ENCODE data around the gene CCRL2.
"Not testable (repeated sequence)": the region's sequence is repeated elsewhere in the genome, so short reads cannot be mapped to it uniquely, and the experiment has no call there.

Gene CCRL2

GRCh38 chr3:46380471-46381221 lies 26.4 kb upstream of the CCRL2 start:
- DNase-seq (ENCODE audit: low read depth in 2 of 2): no peak

- DNase-seq (ENCODE audit: low read depth in 2 of 2): no peak
These were observed 25.4 kb upstream of the CCRL2 start for GRCh38 chr3:46381625-46382024.

- no peak for DNase-seq (ENCODE audit: low read depth in 2 of 2)
These were observed 23.7 kb upstream of the CCRL2 start for GRCh38 chr3:46383211-46383950.

GRCh38 chr3:46383951-46384330 lies 23.1 kb upstream of the CCRL2 start:
- DNase-seq (ENCODE audit: low read depth in 2 of 2): no peak

- DNase-seq (ENCODE audit: low read depth in 2 of 2): no peak
These were observed 20.9 kb upstream of the CCRL2 start for GRCh38 chr3:46386205-46386604.

- DNase-seq (ENCODE audit: low read depth in 2 of 2): not testable (repeated sequence)
These were observed 18.2 kb upstream of the CCRL2 start for GRCh38 chr3:46388847-46389246.

- no peak for DNase-seq (ENCODE audit: low read depth in 2 of 2)
These were observed 17.8 kb upstream of the CCRL2 start for GRCh38 chr3:46389306-46389705.

- not testable (repeated sequence) for DNase-seq (ENCODE audit: low read depth in 2 of 2)
These were observed 15.5 kb upstream of the CCRL2 start for GRCh38 chr3:46391526-46391925.

- DNase-seq (ENCODE audit: low read depth in 2 of 2): no peak
These were observed 14.0 kb upstream of the CCRL2 start for GRCh38 chr3:46393011-46393410.

- no peak for DNase-seq (ENCODE audit: low read depth in 2 of 2)
These were observed 13.3 kb upstream of the CCRL2 start for GRCh38 chr3:46393554-46394434.

GRCh38 chr3:46395210-46395661 lies 11.8 kb upstream of the CCRL2 start:
- DNase-seq (ENCODE audit: low read depth in 2 of 2): no peak

- DNase-seq (ENCODE audit: low read depth in 2 of 2): no peak
These were observed 11.1 kb upstream of the CCRL2 start for GRCh38 chr3:46395766-46396530.

- no peak for DNase-seq (ENCODE audit: low read depth in 2 of 2)
These were observed 9.9 kb upstream of the CCRL2 start for GRCh38 chr3:46397111-46397510.

- no peak for DNase-seq (ENCODE audit: low read depth in 2 of 2)
These were observed 8.7 kb upstream of the CCRL2 start for GRCh38 chr3:46398186-46398955.

GRCh38 chr3:46399098-46399497 lies 8.0 kb upstream of the CCRL2 start:
- no peak for DNase-seq (ENCODE audit: low read depth in 2 of 2)

GRCh38 chr3:46399557-46399956 lies 7.5 kb upstream of the CCRL2 start:
- no peak for DNase-seq (ENCODE audit: low read depth in 2 of 2)

GRCh38 chr3:46400000-46400734 lies 6.9 kb upstream of the CCRL2 start:
- DNase-seq (ENCODE audit: low read depth in 2 of 2): peak; percentile 53 to 60

GRCh38 chr3:46400846-46401245 lies 6.2 kb upstream of the CCRL2 start:
- no peak for DNase-seq (ENCODE audit: low read depth in 2 of 2)

- DNase-seq (ENCODE audit: low read depth in 2 of 2): no peak
These were observed 5.5 kb upstream of the CCRL2 start for GRCh38 chr3:46401579-46401978.

- not testable (repeated sequence) for DNase-seq (ENCODE audit: low read depth in 2 of 2)
These were observed 4.2 kb upstream of the CCRL2 start for GRCh38 chr3:46402902-46403301.

All from fibroblast of skin of left biceps (primary cell).